Liver (tissue), 9 donors: ENCODE measurements around the gene EXOC4. TPM values are rescaled to one million over a fixed set of nuclear protein-coding genes. Genes with fewer than 3 reads are reported as not detected.

Experiments used
- DNase-seq: peaks from one replicate; pipeline ENCODE4 v3.0.0-alpha.2; 2017; ENCODE audit warnings: low spot score
- H3K27ac ChIP-seq, 2 donors: one replicate each; pipeline ENCODE4 v1.7.0; 2013; ENCODE audit warnings: inconsistent platforms in 2 of 2, low read length in 2 of 2, control low read depth in 1 of 2, low read depth in 1 of 2, mild to moderate bottlenecking in 1 of 2
- H3K27me3 ChIP-seq, 4 donors: one replicate each; pipeline versions ENCODE4 v1.6.1 to v1.7.0; 2013; ENCODE audit warnings: low read length in 3 of 4, inconsistent platforms in 1 of 4, mild to moderate bottlenecking in 1 of 4, moderate library complexity in 1 of 4; ENCODE audit not compliant: control insufficient read depth in 4 of 4, insufficient read depth in 4 of 4
- H3K36me3 ChIP-seq, 4 donors: one replicate each; pipeline versions ENCODE4 v1.6.1 to v1.7.0; 2013; ENCODE audit warnings: low read length in 3 of 4, mild to moderate bottlenecking in 3 of 4, low read depth in 1 of 4, moderate library complexity in 1 of 4; ENCODE audit not compliant: control insufficient read depth in 4 of 4, insufficient read depth in 3 of 4
- H3K4me1 ChIP-seq, 4 donors: one replicate each; pipeline versions ENCODE4 v1.6.1 to v1.7.0; 2013; ENCODE audit warnings: low read length in 3 of 4, mild to moderate bottlenecking in 3 of 4, moderate library complexity in 1 of 4; ENCODE audit not compliant: control insufficient read depth in 4 of 4, insufficient read depth in 4 of 4
- H3K4me3 ChIP-seq, 3 donors: one replicate each; pipeline versions ENCODE4 v1.6.1 to v1.7.0; 2013; ENCODE audit warnings: low read length in 3 of 3, control low read depth in 1 of 3, low read depth in 1 of 3, mild to moderate bottlenecking in 1 of 3
- H3K9ac ChIP-seq, 2 donors: one replicate each; pipeline ENCODE4 v1.7.0; 2013; ENCODE audit warnings: low read length in 2 of 2, mild to moderate bottlenecking in 2 of 2, moderate library complexity in 2 of 2, control low read depth in 1 of 2, low read depth in 1 of 2
- H3K9me3 ChIP-seq, 4 donors: one replicate each; pipeline versions ENCODE4 v1.6.1 to v1.7.0; 2013; ENCODE audit warnings: low read length in 3 of 4; ENCODE audit not compliant: control insufficient read depth in 4 of 4
- EGR1 ChIP-seq, 2 donors: IDR thresholded peaks; 2 replicates each; pipeline ENCODE4 v1.6.1; 2016 to 2018; ENCODE audit warnings: antibody characterized with exemption in 2 of 2, low read depth in 2 of 2
- FOXA1 ChIP-seq: IDR thresholded peaks from 2 replicates; pipeline ENCODE4 v1.6.1; 2016; ENCODE audit warnings: antibody characterized with exemption
- FOXA2 ChIP-seq: IDR thresholded peaks from 2 replicates; pipeline ENCODE4 v1.6.1; 2016; ENCODE audit warnings: antibody characterized with exemption
- GABPA ChIP-seq, 2 donors: IDR thresholded peaks in 1 of 2; conservative IDR thresholded peaks in 1 of 2; 2 replicates each; pipeline ENCODE4 v1.6.1; 2016; ENCODE audit warnings: antibody characterized with exemption in 2 of 2, mild to moderate bottlenecking in 1 of 2, moderate library complexity in 1 of 2
- HNF4G ChIP-seq: IDR thresholded peaks from 2 replicates; pipeline ENCODE4 v1.6.1; 2016; ENCODE audit warnings: antibody characterized with exemption
- NR2F2 ChIP-seq: IDR thresholded peaks from 2 replicates; pipeline ENCODE4 v1.6.1; 2016; ENCODE audit warnings: antibody characterized with exemption
- RAD21 ChIP-seq, 2 donors: IDR thresholded peaks; 2 replicates each; pipeline ENCODE4 v1.6.1; 2016; ENCODE audit warnings: antibody characterized with exemption in 2 of 2, mild to moderate bottlenecking in 2 of 2
- RXRA ChIP-seq, 2 donors: IDR thresholded peaks; 2 replicates each; pipeline ENCODE4 v1.6.1; 2017 to 2018; ENCODE audit warnings: antibody characterized with exemption in 2 of 2, mild to moderate bottlenecking in 1 of 2
- SP1 ChIP-seq: IDR thresholded peaks from 2 replicates; pipeline ENCODE4 v1.6.1; 2018; ENCODE audit warnings: antibody characterized with exemption, mild to moderate bottlenecking
- YY1 ChIP-seq: IDR thresholded peaks from 2 replicates; pipeline ENCODE4 v1.6.1; 2016; ENCODE audit warnings: antibody characterized with exemption, mild to moderate bottlenecking
- WGBS: extraction: QIAGEN DNeasy Blood & Tissue Kit; methylation state at CpG from one replicate; pipeline ENCODE4 v1.1.7; 2013; 5-methylcytosine and 5-hydroxymethylcytosine counted together
- polyA plus RNA-seq, 2 donors: library from polyadenylated mRNA; stranded (reverse) in 1 of 2; unstranded in 1 of 2; fragments of 200-250 nt in 1 of 2; fragments of >200 nt in 1 of 2; fragmentation: Nextera tagmentation in 1 of 2; extraction: Ambion mirVana in 1 of 2; gene quantifications; one replicate each; pipeline versions ENCODE4 v1.2.1 to v1.2.3, GENCODE V29; 2013 to 2015
- total RNA-seq, 2 donors: library from RNA; depleted of rRNA; stranded (reverse); fragments of >200 nt; gene quantifications; one replicate each; pipeline ENCODE4 v1.2.3, GENCODE V29; 2014
- TF ChIP-seq, protein P1 (sequence below): IDR thresholded peaks from 2 replicates; pipeline ENCODE4 v1.6.1; 2016; ENCODE audit warnings: antibody characterized with exemption, mild to moderate bottlenecking
- TF ChIP-seq, protein P2 (sequence below): IDR thresholded peaks from 2 replicates; pipeline ENCODE4 v1.6.1; 2016; ENCODE audit warnings: antibody characterized with exemption
- TF ChIP-seq, protein P3 (sequence below): IDR thresholded peaks from 2 replicates; pipeline ENCODE4 v1.6.1; 2016; ENCODE audit warnings: antibody characterized with exemption
- TF ChIP-seq, protein P4 (sequence below): IDR thresholded peaks from 2 replicates; pipeline ENCODE4 v1.6.1; 2016; ENCODE audit warnings: antibody characterized with exemption
- TF ChIP-seq, protein P5 (sequence below): fragments of 150-350 bp; IDR thresholded peaks from 2 replicates; pipeline ENCODE4 v1.5.1; 2017; ENCODE audit warnings: improper control_type of control experiment, low read depth, low read length; ENCODE audit not compliant: missing input control
- donor health status: healthy.
- donor health status: healthy.
- donor health status: healthy.
- donor health status: healthy.
- donor health status: healthy.

Gene EXOC4
- total and polyA plus RNA-seq, 4 donors: 9.5 to 55.9 (median 23.6) TPM

DNA sequence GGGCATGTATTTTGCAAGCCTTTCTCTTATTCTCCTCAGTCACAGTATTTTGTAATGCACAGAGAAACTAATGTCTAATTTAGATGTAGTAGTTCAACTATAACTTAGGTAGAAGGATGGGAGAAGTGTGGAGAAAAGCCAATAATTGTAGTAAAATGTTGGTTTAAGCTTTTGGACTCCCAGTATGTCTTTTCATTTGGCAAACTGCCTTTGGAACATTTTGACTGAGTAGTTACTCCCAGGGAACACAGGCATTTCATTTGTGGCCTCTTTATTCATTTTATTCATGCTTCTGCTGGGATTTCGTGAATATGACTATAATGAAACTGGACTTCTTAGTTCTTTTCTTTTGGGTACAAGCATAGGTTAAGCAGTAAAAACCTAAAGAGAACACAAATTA, 79.0 kb downstream of the EXOC4 start:
- TF ChIP-seq NR2F2 (no peak), HNF4G (no peak), FOXA1 (no peak)
- H3K9me3 ChIP-seq: no peaks in the 10 kb centered on the region
- no peak overlapping the region for H3K4me3 ChIP-seq
- peaks cover 0 to 7% (median 0%) of the 10 kb centered on the region in 4 donors for H3K36me3 ChIP-seq
- 95% methylated on average over 1 of the region's 1 CpG for WGBS
- H3K9ac ChIP-seq: no peak overlapping the region
- no peaks in the 10 kb centered on the region for H3K27me3 ChIP-seq
- no peak for DNase-seq
- no peak overlapping the region for H3K27ac ChIP-seq
- H3K4me1 ChIP-seq: peaks cover 0 to 7% (median 2%) of the 10 kb centered on the region in 4 donors

DNA sequence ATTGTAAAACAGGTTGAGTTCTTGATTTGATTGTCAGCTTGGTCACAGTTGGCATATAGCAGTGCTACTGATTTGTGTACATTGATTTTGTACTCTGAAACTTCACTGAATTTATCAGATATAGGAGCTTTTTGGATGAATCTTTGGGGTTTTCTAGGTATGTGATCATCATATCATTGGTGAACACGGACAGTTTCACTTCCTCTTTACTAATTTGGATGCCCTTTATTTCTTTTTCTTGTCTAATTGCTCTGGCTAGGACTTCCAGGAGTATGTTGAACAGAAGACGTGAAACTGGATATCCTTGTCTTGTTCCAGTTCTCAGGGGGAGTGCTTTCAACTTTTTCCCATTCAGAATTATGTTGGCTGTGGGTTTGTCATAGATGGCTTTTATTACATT, 86.9 kb downstream of the EXOC4 start:
- no peaks in the 10 kb centered on the region for H3K4me1 ChIP-seq
- no peaks in the 10 kb centered on the region for H3K27me3 ChIP-seq
- H3K36me3 ChIP-seq: peaks cover 0 to 5% (median 2%) of the 10 kb centered on the region in 4 donors
- WGBS: 98% methylated on average over 2 of the region's 2 CpGs
- peaks cover 0 to 10% (median 2%) of the 10 kb centered on the region in 4 donors for H3K9me3 ChIP-seq
- TF ChIP-seq NR2F2: no peak
- no peak for TF ChIP-seq HNF4G
- no peak for TF ChIP-seq GABPA (IDR thresholded peaks at IDR 0.05 in 1 of 2, conservative IDR thresholded peaks at IDR 0.05 in 1 of 2)
- no peak for TF ChIP-seq SP1
- TF ChIP-seq, protein P1, sequence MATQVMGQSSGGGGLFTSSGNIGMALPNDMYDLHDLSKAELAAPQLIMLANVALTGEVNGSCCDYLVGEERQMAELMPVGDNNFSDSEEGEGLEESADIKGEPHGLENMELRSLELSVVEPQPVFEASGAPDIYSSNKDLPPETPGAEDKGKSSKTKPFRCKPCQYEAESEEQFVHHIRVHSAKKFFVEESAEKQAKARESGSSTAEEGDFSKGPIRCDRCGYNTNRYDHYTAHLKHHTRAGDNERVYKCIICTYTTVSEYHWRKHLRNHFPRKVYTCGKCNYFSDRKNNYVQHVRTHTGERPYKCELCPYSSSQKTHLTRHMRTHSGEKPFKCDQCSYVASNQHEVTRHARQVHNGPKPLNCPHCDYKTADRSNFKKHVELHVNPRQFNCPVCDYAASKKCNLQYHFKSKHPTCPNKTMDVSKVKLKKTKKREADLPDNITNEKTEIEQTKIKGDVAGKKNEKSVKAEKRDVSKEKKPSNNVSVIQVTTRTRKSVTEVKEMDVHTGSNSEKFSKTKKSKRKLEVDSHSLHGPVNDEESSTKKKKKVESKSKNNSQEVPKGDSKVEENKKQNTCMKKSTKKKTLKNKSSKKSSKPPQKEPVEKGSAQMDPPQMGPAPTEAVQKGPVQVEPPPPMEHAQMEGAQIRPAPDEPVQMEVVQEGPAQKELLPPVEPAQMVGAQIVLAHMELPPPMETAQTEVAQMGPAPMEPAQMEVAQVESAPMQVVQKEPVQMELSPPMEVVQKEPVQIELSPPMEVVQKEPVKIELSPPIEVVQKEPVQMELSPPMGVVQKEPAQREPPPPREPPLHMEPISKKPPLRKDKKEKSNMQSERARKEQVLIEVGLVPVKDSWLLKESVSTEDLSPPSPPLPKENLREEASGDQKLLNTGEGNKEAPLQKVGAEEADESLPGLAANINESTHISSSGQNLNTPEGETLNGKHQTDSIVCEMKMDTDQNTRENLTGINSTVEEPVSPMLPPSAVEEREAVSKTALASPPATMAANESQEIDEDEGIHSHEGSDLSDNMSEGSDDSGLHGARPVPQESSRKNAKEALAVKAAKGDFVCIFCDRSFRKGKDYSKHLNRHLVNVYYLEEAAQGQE: no peak
- TF ChIP-seq FOXA2: no peak
- no peak for TF ChIP-seq FOXA1
- TF ChIP-seq, protein P2, sequence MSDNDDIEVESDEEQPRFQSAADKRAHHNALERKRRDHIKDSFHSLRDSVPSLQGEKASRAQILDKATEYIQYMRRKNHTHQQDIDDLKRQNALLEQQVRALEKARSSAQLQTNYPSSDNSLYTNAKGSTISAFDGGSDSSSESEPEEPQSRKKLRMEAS: no peak
- H3K4me3 ChIP-seq: no peak overlapping the region
- no peak overlapping the region for H3K27ac ChIP-seq
- H3K9ac ChIP-seq: no peak overlapping the region
- DNase-seq: no peak

DNA sequence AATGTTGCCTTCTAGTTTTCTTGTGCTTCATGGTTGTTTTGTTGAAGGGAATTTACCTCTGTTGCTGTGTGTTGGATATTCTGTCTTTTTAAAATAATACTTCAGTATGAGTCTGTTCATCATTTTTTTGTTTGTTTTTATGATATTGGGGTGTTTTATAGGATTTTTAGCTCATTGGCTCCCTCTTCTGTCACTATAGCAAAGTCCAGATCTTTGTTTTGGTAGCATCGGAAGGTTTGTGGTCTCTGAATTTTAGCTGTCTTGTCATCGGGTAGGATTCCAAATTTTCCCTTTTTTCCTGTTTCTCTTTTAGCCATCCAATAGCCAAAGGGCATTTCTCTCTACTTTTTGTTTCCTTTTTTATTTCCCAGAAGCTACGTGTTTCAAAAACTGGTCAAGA, 91.4 kb downstream of the EXOC4 start:
- whole genome bisulfite sequencing: 85% methylated on average over 3 of the region's 3 CpGs
- H3K36me3 ChIP-seq: peaks cover 0 to 3% (median 0%) of the 10 kb centered on the region in 4 donors
- H3K4me1 ChIP-seq: no peaks in the 10 kb centered on the region
- TF ChIP-seq FOXA2 (no peak), FOXA1 (no peak), SP1 (no peak), YY1 (no peak), RAD21 (IDR thresholded peaks at IDR 0.05) (peak; percentile 65 to 67), EGR1 (IDR thresholded peaks at IDR 0.05; ENCODE audit: low read depth in 2 of 2) (no peak), RXRA (IDR thresholded peaks at IDR 0.05) (no peak)
- TF ChIP-seq, protein P3, sequence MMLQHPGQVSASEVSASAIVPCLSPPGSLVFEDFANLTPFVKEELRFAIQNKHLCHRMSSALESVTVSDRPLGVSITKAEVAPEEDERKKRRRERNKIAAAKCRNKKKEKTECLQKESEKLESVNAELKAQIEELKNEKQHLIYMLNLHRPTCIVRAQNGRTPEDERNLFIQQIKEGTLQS: no peak
- TF ChIP-seq, protein P4, sequence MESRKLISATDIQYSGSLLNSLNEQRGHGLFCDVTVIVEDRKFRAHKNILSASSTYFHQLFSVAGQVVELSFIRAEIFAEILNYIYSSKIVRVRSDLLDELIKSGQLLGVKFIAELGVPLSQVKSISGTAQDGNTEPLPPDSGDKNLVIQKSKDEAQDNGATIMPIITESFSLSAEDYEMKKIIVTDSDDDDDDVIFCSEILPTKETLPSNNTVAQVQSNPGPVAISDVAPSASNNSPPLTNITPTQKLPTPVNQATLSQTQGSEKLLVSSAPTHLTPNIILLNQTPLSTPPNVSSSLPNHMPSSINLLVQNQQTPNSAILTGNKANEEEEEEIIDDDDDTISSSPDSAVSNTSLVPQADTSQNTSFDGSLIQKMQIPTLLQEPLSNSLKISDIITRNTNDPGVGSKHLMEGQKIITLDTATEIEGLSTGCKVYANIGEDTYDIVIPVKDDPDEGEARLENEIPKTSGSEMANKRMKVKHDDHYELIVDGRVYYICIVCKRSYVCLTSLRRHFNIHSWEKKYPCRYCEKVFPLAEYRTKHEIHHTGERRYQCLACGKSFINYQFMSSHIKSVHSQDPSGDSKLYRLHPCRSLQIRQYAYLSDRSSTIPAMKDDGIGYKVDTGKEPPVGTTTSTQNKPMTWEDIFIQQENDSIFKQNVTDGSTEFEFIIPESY: no peak
- TF ChIP-seq, protein P2: no peak
- TF ChIP-seq, protein P5, sequence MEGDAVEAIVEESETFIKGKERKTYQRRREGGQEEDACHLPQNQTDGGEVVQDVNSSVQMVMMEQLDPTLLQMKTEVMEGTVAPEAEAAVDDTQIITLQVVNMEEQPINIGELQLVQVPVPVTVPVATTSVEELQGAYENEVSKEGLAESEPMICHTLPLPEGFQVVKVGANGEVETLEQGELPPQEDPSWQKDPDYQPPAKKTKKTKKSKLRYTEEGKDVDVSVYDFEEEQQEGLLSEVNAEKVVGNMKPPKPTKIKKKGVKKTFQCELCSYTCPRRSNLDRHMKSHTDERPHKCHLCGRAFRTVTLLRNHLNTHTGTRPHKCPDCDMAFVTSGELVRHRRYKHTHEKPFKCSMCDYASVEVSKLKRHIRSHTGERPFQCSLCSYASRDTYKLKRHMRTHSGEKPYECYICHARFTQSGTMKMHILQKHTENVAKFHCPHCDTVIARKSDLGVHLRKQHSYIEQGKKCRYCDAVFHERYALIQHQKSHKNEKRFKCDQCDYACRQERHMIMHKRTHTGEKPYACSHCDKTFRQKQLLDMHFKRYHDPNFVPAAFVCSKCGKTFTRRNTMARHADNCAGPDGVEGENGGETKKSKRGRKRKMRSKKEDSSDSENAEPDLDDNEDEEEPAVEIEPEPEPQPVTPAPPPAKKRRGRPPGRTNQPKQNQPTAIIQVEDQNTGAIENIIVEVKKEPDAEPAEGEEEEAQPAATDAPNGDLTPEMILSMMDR: peak; percentile 35
- no peak overlapping the region for H3K27ac ChIP-seq
- no peaks in the 10 kb centered on the region for H3K27me3 ChIP-seq
- no peak for DNase-seq
- peaks cover 0 to 5% (median 0%) of the 10 kb centered on the region in 4 donors for H3K9me3 ChIP-seq
- H3K4me3 ChIP-seq: no peak overlapping the region
- H3K9ac ChIP-seq: no peak overlapping the region
